ENCODE data around the gene CD38.
"Not testable (repeated sequence)": the region's sequence is repeated elsewhere in the genome, so short reads cannot be mapped to it uniquely, and the experiment has no call there.

CD38 gene

GRCh38 chr4:15832523-15833451 is 54.7 kb downstream of the CD38 start:
- no peak for TF ChIP-seq CTCF (IDR thresholded peaks at IDR 0.05)
- H3K27ac ChIP-seq = no peak overlapping the region

GRCh38 chr4:15833801-15834200 is 55.7 kb downstream of the CD38 start:
- Histone ChIP-seq H3K9me3 (no peaks in the 10 kb centered on the region), H3K36me3 (no peaks in the 10 kb centered on the region), H3K27me3 (no peaks in the 10 kb centered on the region), H3K4me1 (ENCODE audit: control insufficient read depth in 1 of 2, insufficient read depth in 1 of 2, low read depth in 1 of 2, low read length in 1 of 2) (peaks cover 6 to 9% of the 10 kb centered on the region in 2 experiments), H3K27ac (no peak overlapping the region), H3K4me3 (ENCODE audit: low read depth in 1 of 2, low read length in 1 of 2) (no peak overlapping the region)
- TF ChIP-seq CTCF (IDR thresholded peaks at IDR 0.05) = no peak

More at GRCh38 chr4:15832523-15833451, 54.7 kb downstream of the CD38 start:
- no peaks in the 10 kb centered on the region for H3K27me3 ChIP-seq
- H3K4me3 ChIP-seq (ENCODE audit: low read depth in 1 of 2, low read length in 1 of 2) = no peak overlapping the region
- peaks cover 6 to 9% of the 10 kb centered on the region in 2 experiments for H3K4me1 ChIP-seq (ENCODE audit: control insufficient read depth in 1 of 2, insufficient read depth in 1 of 2, low read depth in 1 of 2, low read length in 1 of 2)
- H3K36me3 ChIP-seq = no peaks in the 10 kb centered on the region
- no peaks in the 10 kb centered on the region for H3K9me3 ChIP-seq

GRCh38 chr4:15836362-15836761 is 58.2 kb downstream of the CD38 start:
- no peak overlapping the region for H3K4me3 ChIP-seq (ENCODE audit: low read depth in 1 of 2, low read length in 1 of 2)
- no peaks in the 10 kb centered on the region for H3K9me3 ChIP-seq
- H3K27me3 ChIP-seq = no peaks in the 10 kb centered on the region
- H3K36me3 ChIP-seq = no peaks in the 10 kb centered on the region
- no peak overlapping the region for H3K27ac ChIP-seq
- peaks cover 6 to 9% of the 10 kb centered on the region in 2 experiments for H3K4me1 ChIP-seq (ENCODE audit: control insufficient read depth in 1 of 2, insufficient read depth in 1 of 2, low read depth in 1 of 2, low read length in 1 of 2)
- TF ChIP-seq CTCF (IDR thresholded peaks at IDR 0.05) = no peak

GRCh38 chr4:15837591-15837990 is 59.5 kb downstream of the CD38 start:
- no peaks in the 10 kb centered on the region for H3K9me3 ChIP-seq
- H3K4me1 ChIP-seq (ENCODE audit: control insufficient read depth in 1 of 2, insufficient read depth in 1 of 2, low read depth in 1 of 2, low read length in 1 of 2) = peaks cover 3 to 5% of the 10 kb centered on the region in 2 experiments
- H3K27me3 ChIP-seq = no peaks in the 10 kb centered on the region
- H3K4me3 ChIP-seq (ENCODE audit: low read depth in 1 of 2, low read length in 1 of 2) = no peak overlapping the region
- no peaks in the 10 kb centered on the region for H3K36me3 ChIP-seq
- no peak for TF ChIP-seq CTCF (IDR thresholded peaks at IDR 0.05)
- H3K27ac ChIP-seq = no peak overlapping the region

GRCh38 chr4:15841194-15841730 is 63.1 kb downstream of the CD38 start:
- H3K27ac ChIP-seq; H3K4me3 ChIP-seq (ENCODE audit: low read depth in 1 of 2, low read length in 1 of 2); H3K9me3 ChIP-seq; H3K4me1 ChIP-seq (ENCODE audit: control insufficient read depth in 1 of 2, insufficient read depth in 1 of 2, low read depth in 1 of 2, low read length in 1 of 2); H3K36me3 ChIP-seq; H3K27me3 ChIP-seq: not testable (repeated sequence)

- Histone ChIP-seq H3K27ac (no peak overlapping the region), H3K9me3 (no peaks in the 10 kb centered on the region), H3K36me3 (peaks cover 4% of the 10 kb centered on the region), H3K4me3 (ENCODE audit: low read depth in 1 of 2, low read length in 1 of 2) (no peak overlapping the region), H3K27me3 (no peaks in the 10 kb centered on the region), H3K4me1 (ENCODE audit: control insufficient read depth in 1 of 2, insufficient read depth in 1 of 2, low read depth in 1 of 2, low read length in 1 of 2) (peaks cover 8 to 9% of the 10 kb centered on the region in 2 experiments)
- no peak for TF ChIP-seq CTCF (IDR thresholded peaks at IDR 0.05)
Measured at GRCh38 chr4:15847746-15848145, 69.6 kb downstream of the CD38 start.
